ENCODE results near the gene GLTP.

GLTP gene

DNA sequence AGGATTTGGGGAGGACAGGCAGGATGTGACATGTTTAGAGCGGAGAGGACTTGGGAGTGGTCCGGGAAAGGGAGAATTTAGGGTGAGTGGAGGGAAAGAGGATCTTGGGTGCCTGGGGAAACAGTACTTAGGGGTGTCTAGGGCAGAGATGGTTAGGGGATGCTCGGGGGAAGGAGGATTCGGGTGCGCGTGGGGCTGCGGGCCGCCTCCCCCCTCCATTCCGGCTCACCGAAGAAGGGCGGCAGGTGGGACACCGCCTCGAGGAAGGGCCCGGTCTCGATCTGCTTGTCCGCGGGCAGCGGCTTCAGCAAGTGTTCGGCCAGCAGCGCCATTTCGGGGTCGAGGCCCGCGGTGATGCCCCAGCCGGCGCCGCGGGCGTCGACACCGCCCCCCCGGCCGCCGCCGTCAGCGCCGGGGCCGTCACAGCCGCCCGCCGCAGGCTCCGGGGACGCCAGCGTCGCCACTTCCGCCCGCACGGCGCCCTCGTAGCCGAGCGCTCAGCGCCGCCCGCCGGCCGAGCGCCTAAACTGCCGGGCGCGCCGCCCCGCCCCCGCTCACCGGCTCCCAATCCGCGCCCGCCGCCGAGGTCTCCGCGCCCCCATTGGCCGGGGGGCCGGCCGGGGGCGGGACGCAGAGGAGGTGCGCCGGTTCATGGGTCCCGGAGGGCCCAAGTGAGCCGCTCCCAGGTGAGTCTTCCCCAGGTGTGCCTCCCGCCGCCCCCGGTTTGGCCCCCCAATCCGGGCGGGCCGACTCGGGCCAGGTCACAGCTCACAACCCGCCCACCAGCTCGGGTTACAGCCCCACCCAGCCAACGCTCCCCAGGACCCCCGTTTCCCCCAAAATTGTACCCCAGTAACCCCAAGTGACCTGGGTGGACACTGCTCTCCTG, at the start of gene GLTP:
TSS of gene GLTP (minus strand) at position 499 of the 889 bp plus-strand sequence. CDS start at position 332, 167 bp downstream.
- TF ChIP-seq, protein P1, sequence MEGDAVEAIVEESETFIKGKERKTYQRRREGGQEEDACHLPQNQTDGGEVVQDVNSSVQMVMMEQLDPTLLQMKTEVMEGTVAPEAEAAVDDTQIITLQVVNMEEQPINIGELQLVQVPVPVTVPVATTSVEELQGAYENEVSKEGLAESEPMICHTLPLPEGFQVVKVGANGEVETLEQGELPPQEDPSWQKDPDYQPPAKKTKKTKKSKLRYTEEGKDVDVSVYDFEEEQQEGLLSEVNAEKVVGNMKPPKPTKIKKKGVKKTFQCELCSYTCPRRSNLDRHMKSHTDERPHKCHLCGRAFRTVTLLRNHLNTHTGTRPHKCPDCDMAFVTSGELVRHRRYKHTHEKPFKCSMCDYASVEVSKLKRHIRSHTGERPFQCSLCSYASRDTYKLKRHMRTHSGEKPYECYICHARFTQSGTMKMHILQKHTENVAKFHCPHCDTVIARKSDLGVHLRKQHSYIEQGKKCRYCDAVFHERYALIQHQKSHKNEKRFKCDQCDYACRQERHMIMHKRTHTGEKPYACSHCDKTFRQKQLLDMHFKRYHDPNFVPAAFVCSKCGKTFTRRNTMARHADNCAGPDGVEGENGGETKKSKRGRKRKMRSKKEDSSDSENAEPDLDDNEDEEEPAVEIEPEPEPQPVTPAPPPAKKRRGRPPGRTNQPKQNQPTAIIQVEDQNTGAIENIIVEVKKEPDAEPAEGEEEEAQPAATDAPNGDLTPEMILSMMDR (IDR thresholded peaks at IDR 0.05): peak; percentile 91

DNA sequence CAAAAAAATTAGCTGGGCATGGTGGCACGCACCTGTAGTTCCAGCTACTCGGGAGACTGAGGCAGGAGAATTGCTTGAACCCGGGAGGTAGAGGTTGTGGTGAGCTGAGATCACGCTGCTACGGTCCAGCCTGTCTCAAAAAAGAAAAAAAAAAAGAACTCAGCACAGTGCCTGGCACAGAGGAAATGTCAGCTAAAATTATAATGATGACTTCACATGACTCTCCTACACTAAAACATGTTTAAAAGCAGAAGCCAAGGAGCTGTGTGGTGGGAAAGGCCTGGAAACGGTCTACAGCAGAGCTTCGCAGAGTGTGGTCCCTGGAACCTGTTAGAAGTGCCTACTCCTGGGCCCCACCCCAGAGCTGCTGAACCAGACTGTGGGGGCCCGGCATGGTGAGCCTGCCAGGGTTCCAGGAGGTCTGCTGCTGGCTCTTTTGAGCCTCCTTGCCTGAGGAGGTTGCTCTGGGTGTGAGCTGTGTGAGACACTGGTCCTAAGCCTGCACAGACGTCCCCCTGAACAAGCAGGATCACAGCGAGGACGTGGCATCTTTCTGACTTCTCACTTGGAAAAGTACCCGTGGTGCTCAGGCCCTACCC, 47.8 kb upstream of the GLTP start:
- TF ChIP-seq, protein P1 (IDR thresholded peaks at IDR 0.05): no peak

GRCh38 chr12:109927622-109928021, 47.3 kb upstream of the GLTP start:
- TF ChIP-seq, protein P1 (IDR thresholded peaks at IDR 0.05): peak; percentile 82

DNA sequence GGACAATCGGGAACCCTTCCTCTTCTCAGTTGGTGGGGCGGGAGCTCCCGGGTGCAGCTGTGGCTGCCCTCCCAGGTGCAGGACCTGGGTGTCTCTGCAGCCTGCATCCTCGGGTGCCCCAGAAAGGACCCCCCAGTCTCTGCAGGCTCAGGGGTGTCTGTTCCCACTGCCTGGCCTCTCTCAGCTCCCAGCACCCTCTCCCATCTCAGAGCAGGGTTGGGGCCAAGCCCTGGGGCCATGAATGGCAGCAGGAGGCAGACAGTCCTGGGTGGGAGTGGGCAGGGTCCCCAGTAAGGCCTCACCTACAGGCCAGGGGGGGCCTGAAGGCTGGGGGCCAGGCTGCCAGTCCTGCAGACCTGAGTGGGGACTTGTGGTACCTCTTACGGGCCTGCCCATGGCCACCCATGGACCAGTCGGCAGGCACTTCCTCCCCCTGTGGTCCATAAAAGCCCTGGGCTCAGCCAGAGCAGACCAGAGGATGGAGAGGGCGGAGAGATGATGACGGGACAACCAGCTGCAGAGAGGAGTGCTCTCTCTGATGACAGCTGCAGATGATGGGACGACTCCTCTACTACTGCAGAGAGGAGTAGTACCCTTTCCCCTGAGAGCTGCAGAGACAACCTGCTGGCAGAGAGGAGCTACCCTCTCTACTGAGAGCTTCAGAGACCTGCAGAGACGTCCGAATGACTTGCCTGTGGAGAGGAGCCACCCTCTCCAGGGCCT, 46.3 kb upstream of the GLTP start:
- TF ChIP-seq, protein P1 (IDR thresholded peaks at IDR 0.05): no peak

DNA sequence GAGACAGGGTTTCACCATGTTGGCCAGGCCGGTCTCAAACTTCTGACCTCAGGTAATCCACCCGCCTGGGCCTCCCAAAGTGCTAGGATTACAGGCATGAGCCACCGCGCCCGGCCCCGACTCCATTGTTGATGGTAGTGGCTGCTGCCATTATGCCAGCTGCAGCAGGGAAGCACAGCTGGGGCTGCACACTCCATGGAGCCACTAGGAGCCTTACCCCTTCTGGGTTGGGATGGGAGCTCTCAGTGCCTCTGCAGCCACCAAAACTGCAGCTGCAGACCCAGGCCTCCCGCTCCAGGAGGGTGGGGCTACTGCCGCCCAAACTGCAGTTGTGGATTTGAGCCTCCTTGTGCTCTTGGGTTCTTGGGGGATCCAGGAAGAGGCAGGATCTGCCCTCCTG, 45.7 kb upstream of the GLTP start:
- TF ChIP-seq, protein P1 (IDR thresholded peaks at IDR 0.05): no peak

DNA sequence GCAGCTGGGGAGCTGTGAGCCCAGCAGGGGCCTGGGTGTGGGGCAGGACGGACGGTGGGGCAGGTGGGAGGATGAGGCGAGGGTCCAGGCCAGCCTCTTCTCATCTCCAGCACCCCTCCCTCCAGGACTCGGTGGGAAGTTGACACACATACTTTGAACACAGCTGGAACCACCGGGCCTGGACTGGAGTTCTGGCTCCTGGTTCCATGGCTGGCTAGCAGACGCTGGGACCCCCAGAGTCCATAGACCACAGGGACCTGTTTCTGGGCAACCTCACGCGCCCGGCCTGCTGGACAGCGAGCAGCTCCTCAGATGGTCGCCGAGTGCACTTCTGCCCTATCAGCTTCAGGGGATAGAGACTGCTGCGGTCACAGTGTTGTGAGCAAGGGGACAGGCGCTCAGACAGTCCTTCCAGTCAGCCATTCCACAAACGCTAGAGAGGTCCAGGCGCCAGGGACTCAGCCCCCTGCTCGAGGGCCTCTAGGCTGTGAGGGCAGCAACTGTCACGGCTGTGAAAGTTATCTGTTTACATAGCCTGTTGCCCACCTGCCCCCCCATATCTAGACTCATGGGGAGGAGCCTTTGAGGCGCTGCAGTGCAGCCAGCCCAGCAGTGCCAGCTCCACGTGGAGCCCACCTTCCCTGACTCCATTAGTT, 45.0 kb upstream of the GLTP start:
- TF ChIP-seq, protein P1 (IDR thresholded peaks at IDR 0.05): no peak
